ENCODE data around the gene MT1H. TPM values are rescaled to one million over a fixed set of nuclear protein-coding genes. Genes with fewer than 3 reads are reported as not detected.

MT1H gene
- total and polyA plus RNA-seq, 4 experiments from 2014 or later, result 0.78 TPM; not detected in 3

Other genes starting within 250 kb of the MT1H start
- 10 to 100 TPM; 59.8 to 67.6 TPM for gene AMFR, start 244.3 kb upstream of the MT1H start, total RNA-seq
- 10 to 100 TPM; 45.7 to 61.0 TPM for gene AMFR, start 244.3 kb upstream of the MT1H start, polyA plus RNA-seq
- 100 to 1,000 TPM; 109 to 110 TPM for gene NUDT21, start 218.5 kb upstream of the MT1H start, total RNA-seq
- 10 to 100 TPM; 78.3 to 98.4 TPM for gene NUDT21, start 218.5 kb upstream of the MT1H start, polyA plus RNA-seq
- 10 to 100 TPM; 42.7 to 47.2 TPM for gene OGFOD1, start 218.3 kb upstream of the MT1H start, total RNA-seq
- 100 to 1,000 TPM; 115 to 151 TPM for gene OGFOD1, start 218.3 kb upstream of the MT1H start, polyA plus RNA-seq
- 10 to 100 TPM; 95.8 to 96.0 TPM for gene BBS2, start 149.8 kb upstream of the MT1H start, total RNA-seq
- 10 to 100 TPM; 36.6 to 39.2 TPM for gene BBS2, start 149.8 kb upstream of the MT1H start, polyA plus RNA-seq
- not detected for gene MT4, start 104.7 kb upstream of the MT1H start, total RNA-seq
- not detected for gene MT4, start 104.7 kb upstream of the MT1H start, polyA plus RNA-seq
- gene MT3, start 80.3 kb upstream of the MT1H start, total RNA-seq, result not detected
- gene MT3, start 80.3 kb upstream of the MT1H start, polyA plus RNA-seq, result 1 to 10 TPM in 1 of 2 donors, not detected in 1; 1.1 TPM
- 10 to 100 TPM; 15.8 to 17.7 TPM for gene MT2A, start 61.2 kb upstream of the MT1H start, total RNA-seq
- gene MT2A, start 61.2 kb upstream of the MT1H start, polyA plus RNA-seq, result 100 to 1,000 TPM in 1 of 2 donors, 10 to 100 TPM in 1; 87.5 to 226 TPM
- not detected for gene MT1E, start 44.0 kb upstream of the MT1H start, total RNA-seq
- 10 to 100 TPM in 1 of 2 donors, 1 to 10 TPM in 1; 6.8 to 16.0 TPM for gene MT1E, start 44.0 kb upstream of the MT1H start, polyA plus RNA-seq
- gene MT1M, start 37.2 kb upstream of the MT1H start, total RNA-seq, result not detected
- gene MT1M, start 37.2 kb upstream of the MT1H start, polyA plus RNA-seq, result not detected
- gene MT1A, start 31.1 kb upstream of the MT1H start, total RNA-seq, result not detected
- not detected for gene MT1A, start 31.1 kb upstream of the MT1H start, polyA plus RNA-seq
- not detected for gene MT1B, start 17.9 kb upstream of the MT1H start, total RNA-seq
- gene MT1B, start 17.9 kb upstream of the MT1H start, polyA plus RNA-seq, result not detected
- 10 to 100 TPM in 1 of 2 experiments, 1 to 10 TPM in 1; 8.3 to 12.9 TPM for gene MT1F, start 11.9 kb upstream of the MT1H start, total RNA-seq
- 10 to 100 TPM; 12.0 to 28.9 TPM for gene MT1F, start 11.9 kb upstream of the MT1H start, polyA plus RNA-seq
- gene MT1G, start 1.7 kb upstream of the MT1H start, total RNA-seq, result not detected
- gene MT1G, start 1.7 kb upstream of the MT1H start, polyA plus RNA-seq, result 1 to 10 TPM in 1 of 2 donors, not detected in 1; 1.3 TPM
- 10 to 100 TPM; 21.0 to 23.7 TPM for gene MT1X, start 12.7 kb downstream of the MT1H start, total RNA-seq
- gene MT1X, start 12.7 kb downstream of the MT1H start, polyA plus RNA-seq, result 100 to 1,000 TPM in 1 of 2 donors, 10 to 100 TPM in 1; 76.0 to 146 TPM
- 10 to 100 TPM; 48.0 to 56.5 TPM for gene NUP93, start 60.3 kb downstream of the MT1H start, total RNA-seq
- gene NUP93, start 60.3 kb downstream of the MT1H start, polyA plus RNA-seq, result 10 to 100 TPM; 63.1 to 73.2 TPM
- not detected for gene SLC12A3, start 195.4 kb downstream of the MT1H start, total RNA-seq
- not detected for gene SLC12A3, start 195.4 kb downstream of the MT1H start, polyA plus RNA-seq